NCI-H128 (cell line): ENCODE measurements around the gene CHST13.

Source experiments
- DNase-seq: peaks from one replicate; lab custom pipeline; 2025; ENCODE audit not compliant: unreplicated experiment; lab: John Stamatoyannopoulos, UW

CHST13 gene

GRCh38 chr3:126487151-126487771 is 36.7 kb upstream of the CHST13 start:
- no peak for DNase-seq

GRCh38 chr3:126488185-126488584 is 35.8 kb upstream of the CHST13 start:
- DNase-seq: no peak

GRCh38 chr3:126488886-126489569 is 34.9 kb upstream of the CHST13 start:
- no peak for DNase-seq

- DNase-seq: no peak
Observed at GRCh38 chr3:126490619-126491018, 33.3 kb upstream of the CHST13 start.

GRCh38 chr3:126491221-126492013 is 32.5 kb upstream of the CHST13 start:
- no peak for DNase-seq

- no peak for DNase-seq
Observed at GRCh38 chr3:126493051-126493450, 30.9 kb upstream of the CHST13 start.

- no peak for DNase-seq
Observed at GRCh38 chr3:126493739-126494138, 30.2 kb upstream of the CHST13 start.

GRCh38 chr3:126494204-126494969 is 29.6 kb upstream of the CHST13 start:
- no peak for DNase-seq

- DNase-seq: no peak
Observed at GRCh38 chr3:126494970-126495230, 29.1 kb upstream of the CHST13 start.

- no peak for DNase-seq
Observed at GRCh38 chr3:126495786-126496185, 28.2 kb upstream of the CHST13 start.

GRCh38 chr3:126496894-126497850 is 26.8 kb upstream of the CHST13 start:
- no peak for DNase-seq

- DNase-seq: no peak
Observed at GRCh38 chr3:126497956-126498355, 26.0 kb upstream of the CHST13 start.

GRCh38 chr3:126498461-126498860 is 25.5 kb upstream of the CHST13 start:
- DNase-seq: no peak

GRCh38 chr3:126498929-126499328 is 25.0 kb upstream of the CHST13 start:
- DNase-seq: no peak

- DNase-seq: no peak
Observed at GRCh38 chr3:126499401-126499800, 24.6 kb upstream of the CHST13 start.

- DNase-seq: no peak
Observed at GRCh38 chr3:126500016-126500415, 23.9 kb upstream of the CHST13 start.

GRCh38 chr3:126501054-126501453 is 22.9 kb upstream of the CHST13 start:
- DNase-seq: no peak

GRCh38 chr3:126501736-126502135 is 22.2 kb upstream of the CHST13 start:
- no peak for DNase-seq

- no peak for DNase-seq
Observed at GRCh38 chr3:126502656-126503055, 21.3 kb upstream of the CHST13 start.

GRCh38 chr3:126503701-126504100 is 20.3 kb upstream of the CHST13 start:
- DNase-seq: no peak
